Naive thymus-derived CD4-positive, alpha-beta T cell (primary cell): Measurements from ENCODE around the gene C1QTNF3. TPM values are rescaled to one million over a fixed set of nuclear protein-coding genes. Genes with fewer than 3 reads are reported as not detected.

Source experiments
- ATAC-seq: fragments of 150-1000 bp; cut with Tn5 transposase; 2 replicates; pipeline ENCODE4 v1.10.0; 2021; ENCODE audit warnings: mild to moderate bottlenecking, moderate library complexity
- CTCF ChIA-PET: fragments of 350-600 bp; sonication (Branson Sonifier 250); formaldehyde crosslinking; loops from one replicate; lab custom pipeline; 2021; ENCODE audit warnings: antibody characterized with exemption; lab: Charles Lee
- POLR2A ChIA-PET: fragments of 350-600 bp; sonication (Branson Sonifier 250); formaldehyde crosslinking; loops from one replicate; lab custom pipeline; 2021; ENCODE audit warnings: antibody characterized with exemption, inconsistent platforms; lab: Charles Lee
- DNase-seq, 9 donors: peaks; one replicate each; pipeline versions ENCODE4 v3.0.0 to v3.0.0-alpha.2; 2020 to 2022; ENCODE audit warnings: mixed read lengths in 1 of 9
- H3K27ac ChIP-seq: one replicate; pipeline ENCODE4 v1.7.0; 2013; ENCODE audit warnings: mild to moderate bottlenecking, low read depth, low read length, moderate library complexity
- H3K27me3 ChIP-seq, 2 donors: one replicate each; pipeline ENCODE4 v1.7.0; 2013; ENCODE audit warnings: low read length in 2 of 2, mild to moderate bottlenecking in 2 of 2, moderate library complexity in 2 of 2; ENCODE audit not compliant: control insufficient read depth in 2 of 2, insufficient read depth in 2 of 2
- H3K36me3 ChIP-seq, 3 experiments: 1 replicate in 2 of 3; 2 replicates in 1 of 3; pipeline ENCODE4 v1.7.0; 2013; ENCODE audit warnings: low read length in 3 of 3, mild to moderate bottlenecking in 3 of 3, moderate library complexity in 1 of 3; ENCODE audit not compliant: insufficient read depth in 3 of 3, control insufficient read depth in 2 of 3
- H3K4me1 ChIP-seq, 2 donors: one replicate each; pipeline ENCODE4 v1.7.0; 2013; ENCODE audit warnings: low read length in 2 of 2, mild to moderate bottlenecking in 2 of 2, moderate library complexity in 1 of 2; ENCODE audit not compliant: control insufficient read depth in 2 of 2, insufficient read depth in 2 of 2
- H3K4me3 ChIP-seq: 2 replicates; pipeline ENCODE4 v1.7.0; 2013; ENCODE audit warnings: mild to moderate bottlenecking, low read length
- H3K9me3 ChIP-seq, 3 experiments: 1 replicate in 2 of 3; 2 replicates in 1 of 3; pipeline ENCODE4 v1.7.0; 2013; ENCODE audit warnings: low read length in 3 of 3; ENCODE audit not compliant: control insufficient read depth in 2 of 3
- H3K27ac Mint-ChIP-seq, 9 donors: one replicate each; pipeline ENCODE4 v1.8.0; 2020 to 2022; ENCODE audit warnings: mixed read lengths in 9 of 9, mild to moderate bottlenecking in 8 of 9, moderate library complexity in 5 of 9, inconsistent platforms in 2 of 9
- H3K27me3 Mint-ChIP-seq, 5 donors: one replicate each; pipeline ENCODE4 v1.8.0; 2021 to 2022; ENCODE audit warnings: mixed read lengths in 5 of 5, mild to moderate bottlenecking in 1 of 5
- H3K36me3 Mint-ChIP-seq, 5 donors: one replicate each; pipeline ENCODE4 v1.8.0; 2020 to 2022; ENCODE audit warnings: mixed read lengths in 5 of 5, mild to moderate bottlenecking in 3 of 5, inconsistent platforms in 1 of 5
- H3K4me1 Mint-ChIP-seq, 7 donors: one replicate each; pipeline ENCODE4 v1.8.0; 2020 to 2022; ENCODE audit warnings: mixed read lengths in 7 of 7, mild to moderate bottlenecking in 3 of 7, inconsistent platforms in 1 of 7
- H3K4me3 Mint-ChIP-seq, 10 donors: one replicate each; pipeline ENCODE4 v1.8.0; 2020 to 2022; ENCODE audit warnings: mild to moderate bottlenecking in 10 of 10, mixed read lengths in 10 of 10, moderate library complexity in 6 of 10, inconsistent platforms in 2 of 10
- H3K9me3 Mint-ChIP-seq, 11 donors: one replicate each; pipeline ENCODE4 v1.8.0; 2020 to 2022; ENCODE audit warnings: mixed read lengths in 11 of 11, mild to moderate bottlenecking in 4 of 11, inconsistent platforms in 1 of 11, moderate library complexity in 1 of 11
- intact Hi-C, 2 donors: fragments of 100-400 bp; cut with micrococcal nuclease; formaldehyde crosslinking; loops; one replicate each; pipeline ENCODE4 v1.15.1; 2023
- polyA plus RNA-seq, 2 donors: library from polyadenylated mRNA; unstranded; fragments of 300-500 nt; fragmentation: Illumina TruSeq; gene quantifications; one replicate each; pipeline ENCODE4 v1.2.3, GENCODE V29; 2021
- total RNA-seq, 6 experiments: library from RNA in 5 of 6; stranded (reverse) in 5 of 6; gene quantifications; 1 replicate in 5 of 6; 2 replicates in 1 of 6; pipeline ENCODE4 v1.2.3 and lab custom pipeline; 2021 to 2026

The C1QTNF3 gene
- total and polyA plus RNA-seq, 7 experiments from 2014 or later: 0.32 to 8.8 (median 5.8) TPM

DNA sequence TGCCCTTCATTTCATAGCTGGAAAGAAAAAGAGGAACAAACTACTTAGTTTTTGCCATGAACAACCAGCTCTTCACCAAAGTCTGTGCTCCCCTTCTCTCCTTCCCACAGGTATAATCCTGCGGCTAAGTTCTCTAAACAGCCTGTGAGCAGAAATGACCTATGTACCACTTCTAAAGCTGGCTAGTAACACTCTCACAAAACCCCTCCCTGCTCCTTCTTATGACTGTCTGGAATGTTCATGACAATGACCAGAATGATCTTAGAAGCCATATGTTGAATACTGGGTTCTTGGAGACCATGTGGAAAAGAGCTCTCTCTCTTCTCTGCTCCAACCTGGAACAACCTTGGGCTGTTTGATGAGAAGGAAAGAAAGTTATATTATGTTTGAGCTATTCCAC, 22.3 kb downstream of the C1QTNF3 start:
- H3K27ac Mint-ChIP-seq: peak overlapping the region in 3 of 9 donors; percentile 76 to 90 (median 78)
- ATAC-seq: no peak
- peaks cover 4 to 55% (median 20%) of the 10 kb centered on the region in 5 donors for H3K36me3 Mint-ChIP-seq

DNA sequence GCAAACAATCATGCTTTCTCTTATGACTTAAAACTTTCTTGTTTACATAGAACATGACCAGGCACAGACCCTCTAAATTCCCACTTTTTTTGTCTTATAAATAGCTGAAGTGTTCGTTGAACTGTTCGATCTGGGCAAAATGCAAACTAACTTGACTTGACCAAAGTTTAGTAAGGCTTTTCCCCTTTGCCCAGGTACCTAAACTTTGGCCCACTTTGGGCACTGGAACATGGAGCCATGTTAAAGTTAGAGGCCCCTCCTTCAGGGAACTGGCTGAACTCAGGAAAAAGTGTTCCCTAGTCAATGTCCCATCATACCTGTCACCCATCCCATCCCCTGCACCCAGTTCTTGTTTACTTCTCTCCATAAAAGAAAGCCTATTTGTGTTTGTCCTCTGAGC, 25.8 kb downstream of the C1QTNF3 start:
- ChIA-PET POLR2A (no interaction called here), CTCF (interaction anchor here (1.1 kb wide), 1 partner anchor 20 kb away, joined by 4 read pairs; no protein-coding TSS in a partner anchor)
- intact Hi-C loops: no loop called here
- Mint-ChIP-seq H3K27ac (no peak overlapping the region), H3K4me1 (peaks cover 11 to 20% (median 15%) of the 10 kb centered on the region in 7 donors), H3K9me3 (peaks cover 0 to 5% (median 0%) of the 10 kb centered on the region in 11 donors), H3K4me3 (no peak overlapping the region), H3K27me3 (no peaks in the 10 kb centered on the region), H3K36me3 (peaks cover 0 to 41% (median 12%) of the 10 kb centered on the region in 5 donors)
- Histone ChIP-seq H3K27me3 (no peaks in the 10 kb centered on the region), H3K4me1 (peaks cover 0 to 5% of the 10 kb centered on the region in 2 donors), H3K4me3 (no peak overlapping the region), H3K27ac (no peak overlapping the region), H3K36me3 (no peaks in the 10 kb centered on the region), H3K9me3 (no peaks in the 10 kb centered on the region)
- no peak for DNase-seq
- no peak for ATAC-seq

More for the DNA sequence above, 22.3 kb downstream of the C1QTNF3 start:
- no peak for DNase-seq
- H3K9me3 ChIP-seq: no peaks in the 10 kb centered on the region
- H3K27ac ChIP-seq: no peak overlapping the region
- POLR2A ChIA-PET: interaction anchor here (1.1 to 1.2 kb wide), 2 partner anchors 12 to 14 kb away, joined by 3 to 6 read pairs; no protein-coding TSS in a partner anchor
- intact Hi-C loops: no loop called here
- H3K4me1 ChIP-seq: peaks cover 0 to 8% of the 10 kb centered on the region in 2 donors
- H3K27me3 ChIP-seq: no peaks in the 10 kb centered on the region
- CTCF ChIA-PET: interaction anchor here (0.6 to 0.8 kb wide), 2 partner anchors 307 to 1764 kb away, joined by 3 to 4 read pairs; no protein-coding TSS in a partner anchor
- no peaks in the 10 kb centered on the region for H3K27me3 Mint-ChIP-seq
- no peak overlapping the region for H3K4me3 ChIP-seq
- no peak overlapping the region for H3K4me3 Mint-ChIP-seq
- H3K4me1 Mint-ChIP-seq: peaks cover 17 to 30% (median 24%) of the 10 kb centered on the region in 7 donors
- no peaks in the 10 kb centered on the region for H3K9me3 Mint-ChIP-seq
- H3K36me3 ChIP-seq: peaks cover 0 to 4% (median 0%) of the 10 kb centered on the region in 3 experiments

DNA sequence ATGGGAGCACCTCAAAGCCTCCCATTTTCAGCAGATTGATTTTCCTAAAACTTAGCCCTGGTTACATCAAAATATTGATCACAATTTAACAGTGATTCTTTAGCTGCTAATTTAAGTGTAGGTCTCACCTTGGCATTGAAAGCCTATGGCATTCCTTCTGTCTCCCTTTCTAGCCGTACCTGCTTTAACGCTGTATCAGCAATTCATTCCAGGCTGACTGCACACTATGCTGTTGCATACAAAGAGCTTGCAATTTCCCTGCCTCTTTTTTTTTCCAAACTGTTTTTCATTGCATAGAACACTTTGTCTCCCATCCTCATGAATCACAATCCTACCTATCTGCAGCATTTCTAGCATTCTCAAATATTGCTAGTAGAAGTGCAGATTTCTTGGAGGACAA, 26.3 kb downstream of the C1QTNF3 start:
- ATAC-seq: no peak
- H3K9me3 Mint-ChIP-seq: peaks cover 0 to 5% (median 0%) of the 10 kb centered on the region in 11 donors
- DNase-seq: no peak
- H3K27me3 Mint-ChIP-seq: no peaks in the 10 kb centered on the region
- Histone ChIP-seq H3K27ac (no peak overlapping the region), H3K4me3 (no peak overlapping the region), H3K36me3 (no peaks in the 10 kb centered on the region), H3K27me3 (no peaks in the 10 kb centered on the region), H3K4me1 (peaks cover 0 to under 1% of the 10 kb centered on the region in 2 donors), H3K9me3 (no peaks in the 10 kb centered on the region)
- ChIA-PET POLR2A (no interaction called here), CTCF (no interaction called here)
- H3K27ac Mint-ChIP-seq: peak overlapping the region in 1 of 9 donors; percentile 18
- intact Hi-C loops: no loop called here
- no peak overlapping the region for H3K4me3 Mint-ChIP-seq
- peaks cover 6 to 15% (median 10%) of the 10 kb centered on the region in 7 donors for H3K4me1 Mint-ChIP-seq
- peaks cover 0 to 37% (median 10%) of the 10 kb centered on the region in 5 donors for H3K36me3 Mint-ChIP-seq

DNA sequence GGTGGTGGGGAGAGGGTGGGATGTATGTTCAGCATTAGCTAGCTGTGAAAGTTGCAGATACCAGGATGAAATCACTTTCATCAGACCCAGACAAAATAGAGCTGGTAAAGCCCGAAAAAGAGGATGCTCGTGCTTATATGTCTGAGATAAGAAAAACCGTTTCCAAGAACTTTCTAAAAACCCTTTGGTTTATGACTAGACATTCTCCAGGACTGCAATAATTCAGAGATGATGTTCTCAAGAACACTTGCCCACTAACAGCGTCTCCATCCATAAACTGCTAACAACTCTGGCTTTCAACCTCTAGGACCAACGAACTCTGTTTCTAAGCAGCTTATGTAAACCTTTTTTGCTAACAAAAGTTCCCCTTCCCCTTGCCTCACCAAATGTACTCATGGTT, 26.8 kb downstream of the C1QTNF3 start:
- ChIA-PET CTCF (no interaction called here), POLR2A (no interaction called here)
- ATAC-seq: no peak
- Mint-ChIP-seq H3K9me3 (peaks cover 0 to 5% (median 0%) of the 10 kb centered on the region in 11 donors), H3K4me1 (peaks cover under 1 to 10% (median 4%) of the 10 kb centered on the region in 7 donors), H3K27me3 (no peaks in the 10 kb centered on the region), H3K4me3 (no peak overlapping the region), H3K36me3 (peaks cover 0 to 37% (median 10%) of the 10 kb centered on the region in 5 donors), H3K27ac (no peak overlapping the region)
- no peaks in the 10 kb centered on the region for H3K9me3 ChIP-seq
- H3K4me1 ChIP-seq: no peaks in the 10 kb centered on the region
- intact Hi-C loops: no loop called here
- DNase-seq: no peak
- no peaks in the 10 kb centered on the region for H3K27me3 ChIP-seq
- no peak overlapping the region for H3K4me3 ChIP-seq
- no peaks in the 10 kb centered on the region for H3K36me3 ChIP-seq
- no peak overlapping the region for H3K27ac ChIP-seq

- Mint-ChIP-seq H3K27ac (no peak overlapping the region), H3K36me3 (peaks cover 0 to 28% (median 8%) of the 10 kb centered on the region in 5 donors), H3K4me1 (peaks cover 0 to 5% (median 0%) of the 10 kb centered on the region in 7 donors), H3K27me3 (no peaks in the 10 kb centered on the region), H3K9me3 (peaks cover 0 to 5% (median 0%) of the 10 kb centered on the region in 11 donors), H3K4me3 (no peak overlapping the region)
- Histone ChIP-seq H3K9me3 (no peaks in the 10 kb centered on the region), H3K4me1 (no peaks in the 10 kb centered on the region), H3K4me3 (no peak overlapping the region), H3K27ac (no peak overlapping the region), H3K36me3 (no peaks in the 10 kb centered on the region), H3K27me3 (no peaks in the 10 kb centered on the region)
- DNase-seq: no peak
- ChIA-PET POLR2A (no interaction called here), CTCF (no interaction called here)
- ATAC-seq: no peak
- intact Hi-C loops: no loop called here
Measured at GRCh38 chr5:34015120-34015822, 27.7 kb downstream of the C1QTNF3 start.

GRCh38 chr5:34014626-34015025, 28.4 kb downstream of the C1QTNF3 start:
- Mint-ChIP-seq H3K9me3 (peaks cover 0 to 5% (median 0%) of the 10 kb centered on the region in 11 donors), H3K4me1 (peaks cover 0 to 6% (median under 1%) of the 10 kb centered on the region in 7 donors), H3K36me3 (peaks cover 0 to 21% (median 5%) of the 10 kb centered on the region in 5 donors), H3K4me3 (no peak overlapping the region), H3K27me3 (no peaks in the 10 kb centered on the region), H3K27ac (no peak overlapping the region)
- Histone ChIP-seq H3K4me1 (no peaks in the 10 kb centered on the region), H3K36me3 (no peaks in the 10 kb centered on the region), H3K4me3 (no peak overlapping the region), H3K9me3 (no peaks in the 10 kb centered on the region), H3K27me3 (no peaks in the 10 kb centered on the region), H3K27ac (no peak overlapping the region)
- intact Hi-C loops: no loop called here
- CTCF ChIA-PET: no interaction called here
- DNase-seq (no peak), ATAC-seq (no peak)
- POLR2A ChIA-PET: no interaction called here
